Amniotic stem cell (primary cell): ENCODE measurements around the gene ANO3.
"Not testable (repeated sequence)": the region's sequence is repeated elsewhere in the genome, so short reads cannot be mapped to it uniquely, and the experiment has no call there.

Source experiments
- DNase-seq: peaks from one replicate; lab custom pipeline; 2025; lab: John Stamatoyannopoulos, UW

ANO3 gene

DNA sequence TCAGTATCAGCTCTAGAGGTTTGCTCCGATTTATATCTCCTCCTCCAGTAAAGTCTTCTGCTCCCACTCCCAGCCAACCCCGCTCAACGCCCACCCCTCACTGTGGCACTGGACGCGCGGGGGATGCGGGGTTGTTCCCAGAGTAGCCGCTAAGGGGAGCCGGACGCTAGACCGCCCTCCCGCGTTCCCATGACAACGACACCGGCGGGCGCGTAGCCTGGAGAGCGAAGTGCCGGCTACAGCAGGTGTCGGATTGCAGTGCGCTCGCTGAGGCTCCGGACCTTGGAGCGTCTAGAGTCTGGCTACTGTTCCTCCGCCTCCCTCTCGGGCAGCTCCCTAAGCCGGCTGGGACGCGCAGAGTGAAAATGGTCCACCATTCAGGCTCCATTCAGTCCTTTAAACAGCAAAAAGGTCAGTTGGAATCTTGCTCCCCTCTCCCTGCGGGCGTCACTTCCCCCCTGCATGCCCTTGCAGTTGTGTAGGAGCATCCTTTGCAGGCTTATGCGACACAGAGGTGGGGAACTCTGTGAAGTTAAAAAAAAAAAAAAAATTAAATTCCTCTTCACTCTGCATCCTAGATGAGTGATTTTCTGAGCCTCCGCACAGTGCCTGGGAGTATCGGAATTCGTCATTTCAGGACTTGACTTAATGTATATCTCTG lies at the start of gene ANO3:
TSS of gene ANO3 (plus strand) at position 220 of the 661 bp plus-strand sequence. CDS start at position 366, 146 bp downstream.
- DNase-seq, result peak; percentile 77

DNA sequence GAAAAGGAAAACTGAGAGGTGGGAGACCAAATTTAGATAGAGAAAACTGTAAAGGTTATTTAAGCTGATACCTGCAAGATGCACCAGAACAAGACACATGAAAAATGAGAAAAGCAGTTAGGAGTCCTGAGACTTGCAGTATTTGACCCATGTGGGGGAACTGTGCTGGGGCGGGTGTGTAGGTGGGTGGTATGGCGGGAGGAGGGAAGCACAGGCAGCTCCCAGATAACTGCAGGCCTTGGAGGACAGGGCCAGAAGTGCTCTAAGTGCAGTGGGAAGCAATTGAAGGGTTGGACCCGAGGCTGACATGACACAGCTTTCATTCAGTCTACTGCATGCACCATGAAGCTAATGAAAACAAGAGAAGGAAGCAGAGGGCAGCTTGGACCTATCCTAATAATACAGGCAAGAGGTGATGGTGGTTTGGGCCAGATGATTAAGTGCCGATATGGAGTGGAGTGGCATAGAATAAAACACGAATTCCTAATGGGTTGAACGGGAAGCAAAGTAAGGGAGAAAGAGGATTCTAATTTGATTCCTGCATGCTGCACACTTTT lies 48.0 kb upstream of the ANO3 start:
- DNase-seq, result no peak

DNA sequence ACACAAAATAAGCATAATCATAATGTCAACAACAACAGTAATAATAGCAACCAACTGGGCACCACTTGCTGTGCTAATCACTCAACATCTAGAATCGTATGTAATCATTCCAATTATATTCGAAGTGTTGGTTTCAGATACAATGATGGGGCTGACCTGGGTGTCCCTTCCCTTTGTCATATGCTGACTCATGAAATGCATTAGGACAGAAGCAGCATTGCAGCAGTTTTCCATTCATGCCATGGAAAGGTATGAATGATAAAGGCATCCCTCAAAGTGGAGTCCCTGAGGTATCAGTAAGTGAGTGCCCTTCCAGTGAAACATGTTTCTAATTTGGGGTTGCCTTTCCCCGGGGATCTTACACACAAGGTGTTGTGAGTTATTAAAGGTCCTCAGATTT lies 46.3 kb upstream of the ANO3 start:
- DNase-seq, result no peak

DNA sequence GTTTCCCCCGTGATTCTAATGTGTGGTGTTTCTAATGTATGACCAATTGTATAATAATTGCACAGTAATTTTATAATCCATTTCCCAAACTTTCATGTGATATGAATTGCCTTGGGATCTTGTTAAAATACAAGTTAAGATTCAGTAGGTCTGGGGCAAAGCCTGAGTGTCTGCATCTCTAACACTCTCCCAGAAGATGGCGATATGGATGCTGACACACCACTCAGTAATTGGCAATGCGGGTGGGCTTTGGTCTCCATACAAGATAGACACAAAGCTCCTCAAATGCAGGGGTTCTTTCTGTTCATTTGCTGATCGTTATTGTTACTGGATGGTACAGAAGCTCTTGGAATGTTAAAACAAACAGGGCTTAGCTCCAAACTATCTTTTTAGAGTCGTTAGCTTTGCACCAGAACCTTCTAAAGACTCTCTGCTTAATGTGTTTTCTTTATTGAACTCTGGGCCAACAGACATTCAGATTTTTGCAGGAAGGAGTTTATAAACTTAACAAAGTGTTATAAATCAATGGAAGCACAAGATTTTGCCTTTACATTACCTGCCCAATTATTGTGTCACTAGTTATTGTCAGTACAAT lies 45.4 kb upstream of the ANO3 start:
- DNase-seq, result no peak

DNA sequence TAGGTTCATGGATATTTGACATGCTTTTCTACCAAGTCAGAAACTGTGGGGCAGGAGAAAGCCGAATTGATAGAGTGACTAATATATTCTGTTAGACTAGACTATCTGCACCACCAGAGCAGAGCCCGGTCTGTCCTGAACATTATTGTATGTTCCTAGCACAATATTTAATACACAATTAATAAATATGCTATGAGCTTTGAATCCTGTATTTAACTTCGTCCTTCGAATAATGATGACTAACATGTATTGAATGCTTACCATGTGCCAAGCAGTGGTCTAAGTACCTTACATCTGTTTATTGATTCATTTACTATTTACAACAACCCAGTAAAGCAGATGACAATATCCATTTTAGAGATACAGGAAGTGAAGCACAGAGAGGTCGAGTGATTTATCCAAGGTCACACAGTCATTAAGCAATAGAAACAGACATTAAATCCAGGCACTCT lies 44.8 kb upstream of the ANO3 start:
- no peak for DNase-seq

DNA sequence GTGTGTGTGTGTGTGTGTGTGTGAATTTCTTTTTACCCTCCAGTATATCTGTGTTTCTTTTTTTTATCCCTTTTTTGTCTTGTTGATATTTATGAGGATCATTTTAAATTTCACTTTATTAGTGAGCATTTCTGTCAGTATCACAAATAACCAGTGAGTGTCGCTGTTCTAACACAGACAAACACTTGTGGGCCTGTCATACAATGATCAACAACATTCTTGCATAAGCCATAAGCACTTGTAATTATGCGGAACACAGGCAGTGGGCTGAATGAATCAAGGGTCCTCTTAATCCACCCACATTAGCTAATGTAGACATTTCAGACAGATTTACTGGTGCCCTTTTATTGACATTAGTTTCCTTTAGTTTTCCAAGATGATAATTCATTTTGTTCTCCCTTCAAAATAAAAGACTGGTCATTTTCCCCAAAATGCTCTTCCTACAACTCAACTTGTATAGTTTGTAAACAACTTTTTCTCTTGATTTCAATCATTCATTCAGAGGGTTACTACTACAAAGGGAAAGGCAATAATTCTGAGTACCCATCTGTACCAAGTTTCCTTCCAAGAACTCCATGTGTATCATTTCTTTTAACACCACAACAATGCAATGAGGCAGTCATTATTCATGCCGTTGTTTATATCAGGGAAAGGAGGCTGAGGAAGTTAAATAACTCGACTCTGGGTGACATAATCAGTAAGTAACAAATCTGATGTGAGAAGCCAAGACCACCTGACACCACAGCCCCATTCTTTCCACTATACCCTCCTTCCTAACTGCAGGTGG lies 34.5 kb upstream of the ANO3 start:
- DNase-seq, result no peak

DNA sequence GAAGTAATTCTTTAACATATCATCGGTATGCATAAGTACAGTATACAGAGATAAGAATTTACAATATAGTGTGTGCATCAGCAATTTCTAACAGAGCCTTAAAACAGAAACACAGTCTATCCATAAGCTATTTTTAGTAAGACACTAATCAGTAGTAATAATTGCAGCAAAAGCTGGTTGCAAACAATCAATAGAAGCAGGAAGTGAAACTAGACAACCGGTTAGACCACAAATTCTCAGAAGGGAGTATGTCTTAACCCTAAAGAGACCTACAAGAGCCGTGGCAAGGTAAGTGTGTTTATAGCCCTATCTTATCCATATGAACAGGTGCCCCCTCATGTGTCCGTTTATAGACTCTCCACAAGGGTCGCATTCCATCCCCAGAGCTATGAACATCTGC lies 15.6 kb upstream of the ANO3 start:
- not testable (repeated sequence) for DNase-seq

DNA sequence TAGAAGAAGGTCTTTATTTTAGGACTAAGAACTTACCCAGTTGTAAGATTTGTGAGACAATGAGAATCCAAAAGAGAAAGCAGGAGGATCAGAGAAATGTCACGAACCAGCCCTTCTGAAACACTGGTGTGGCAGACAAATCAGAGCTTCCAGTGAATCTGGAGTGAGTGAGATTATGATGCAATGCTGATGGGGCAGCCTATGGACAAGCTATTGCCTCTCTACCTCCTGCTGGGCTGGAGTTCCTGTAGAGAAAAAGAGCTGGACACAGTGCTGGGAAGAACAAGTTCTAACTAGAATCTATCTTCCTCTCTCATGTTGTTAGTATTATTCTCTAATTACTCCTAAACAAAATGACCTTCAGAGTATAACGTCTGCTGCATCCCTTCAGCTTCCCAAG lies 12.0 kb upstream of the ANO3 start:
- no peak for DNase-seq

DNA sequence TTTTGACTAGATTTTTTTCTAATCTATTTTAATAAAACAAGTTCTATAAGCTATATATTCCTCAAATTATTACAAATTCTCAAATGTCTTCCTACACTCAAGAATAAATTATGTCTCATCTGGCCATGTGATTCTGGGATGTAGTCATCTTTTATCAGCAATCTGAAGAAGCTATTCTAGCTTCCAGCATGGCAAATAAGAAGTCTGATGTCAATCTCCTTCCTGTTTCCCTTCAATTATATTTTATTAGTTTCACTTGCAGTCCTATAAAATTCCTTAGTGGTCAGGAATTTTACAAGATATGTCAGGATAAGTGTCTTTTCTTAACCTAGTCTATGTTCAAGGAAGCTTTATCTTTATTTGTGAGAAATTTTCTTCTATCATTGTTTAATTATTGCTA lies 10.4 kb upstream of the ANO3 start:
- DNase-seq, result no peak

DNA sequence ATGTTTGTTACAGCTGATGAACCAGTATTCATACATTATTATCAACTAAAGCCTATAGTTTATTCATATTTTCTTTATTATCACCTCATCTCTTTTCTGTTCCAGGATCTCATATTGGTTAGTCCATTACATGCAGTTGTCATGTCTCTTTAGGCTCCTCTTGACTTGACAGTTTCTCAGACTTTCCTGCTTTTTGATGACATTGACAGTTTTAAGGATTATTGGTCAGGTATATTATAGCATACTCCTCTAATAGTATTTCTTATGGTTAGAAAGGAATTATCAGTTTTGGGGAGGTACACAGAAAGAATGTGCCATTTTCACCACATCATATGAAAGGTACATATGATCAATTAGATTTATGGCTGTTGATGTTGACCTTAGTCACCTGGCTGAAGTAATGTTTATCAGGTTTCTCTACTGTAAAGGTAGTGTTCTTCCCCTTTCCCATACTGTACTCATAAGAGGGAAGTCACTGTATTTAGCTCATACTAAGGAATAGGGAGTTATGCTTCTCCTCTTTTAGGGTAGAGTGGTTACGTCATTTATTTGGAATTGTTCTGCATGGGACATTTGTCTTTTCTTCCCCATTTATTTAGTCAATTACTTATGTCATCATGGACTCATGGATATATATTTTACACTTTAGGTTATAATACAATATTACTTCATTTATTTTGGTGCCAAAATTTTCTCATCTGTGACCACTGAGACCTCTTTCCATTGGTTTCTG lies 9.4 kb upstream of the ANO3 start:
- no peak for DNase-seq

DNA sequence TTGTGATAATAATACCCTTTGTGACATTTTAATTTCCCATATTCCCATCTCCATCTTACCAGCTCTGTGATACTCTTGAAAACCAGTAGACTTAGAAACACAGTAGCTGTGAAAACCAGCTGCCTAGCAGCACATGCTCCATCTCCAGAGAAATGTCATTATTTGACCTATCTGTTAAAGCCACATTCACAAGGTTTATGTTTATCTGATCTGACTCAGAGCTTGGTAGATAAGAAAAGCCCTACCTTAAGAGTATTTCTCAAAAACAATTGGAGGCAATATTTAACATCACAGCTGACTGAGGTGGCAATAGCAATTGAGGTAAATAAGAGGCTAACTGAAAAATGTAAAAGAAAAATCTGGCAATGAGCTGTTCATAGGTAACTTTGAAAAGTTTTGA lies 8.1 kb upstream of the ANO3 start:
- no peak for DNase-seq

DNA sequence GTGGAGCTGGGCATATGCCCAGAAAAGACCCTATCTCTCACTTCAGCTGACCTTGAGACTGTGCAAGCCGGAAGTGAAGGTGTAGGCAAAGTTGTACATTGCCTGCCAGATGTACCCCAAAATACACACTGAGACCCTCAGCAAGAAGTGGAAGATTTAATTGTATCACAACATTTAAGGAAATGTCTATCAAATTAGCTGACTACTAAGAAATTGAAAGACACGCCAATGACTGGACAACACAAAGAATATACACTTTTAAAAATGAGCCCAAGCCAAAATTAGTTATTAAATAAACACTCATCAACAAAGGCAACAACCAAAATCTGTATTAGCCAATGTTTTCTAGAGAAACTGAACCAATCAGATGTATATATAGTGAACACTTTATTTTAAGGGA lies 7.7 kb upstream of the ANO3 start:
- DNase-seq, result no peak

DNA sequence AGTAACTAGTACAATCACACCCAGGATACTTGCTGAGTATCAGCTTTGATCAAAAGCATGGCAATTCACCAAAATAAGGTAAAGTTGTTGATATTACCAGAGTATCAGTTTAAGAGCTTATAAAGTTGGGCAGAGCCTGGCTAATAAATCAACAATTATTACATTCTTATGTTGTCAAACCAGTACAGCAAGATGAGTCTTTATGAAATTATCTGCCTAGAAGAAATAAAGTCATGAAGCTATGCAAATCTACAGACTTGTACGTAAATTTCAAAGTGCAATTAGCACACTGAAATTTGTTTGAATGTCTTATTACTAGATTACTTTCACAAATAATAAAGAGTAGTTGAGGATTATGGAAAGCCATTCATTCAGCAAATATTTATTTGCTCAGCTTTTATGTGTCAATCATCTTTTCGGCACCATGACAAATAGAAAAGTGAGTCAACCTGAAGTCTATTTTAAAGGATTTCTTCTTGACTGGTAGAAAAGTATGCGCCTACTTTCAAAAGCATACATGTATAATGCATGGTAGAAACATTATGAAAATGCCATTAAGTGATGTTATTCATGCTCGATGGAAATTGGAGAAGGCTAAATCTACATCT lies 5.0 kb upstream of the ANO3 start:
- DNase-seq, result no peak

DNA sequence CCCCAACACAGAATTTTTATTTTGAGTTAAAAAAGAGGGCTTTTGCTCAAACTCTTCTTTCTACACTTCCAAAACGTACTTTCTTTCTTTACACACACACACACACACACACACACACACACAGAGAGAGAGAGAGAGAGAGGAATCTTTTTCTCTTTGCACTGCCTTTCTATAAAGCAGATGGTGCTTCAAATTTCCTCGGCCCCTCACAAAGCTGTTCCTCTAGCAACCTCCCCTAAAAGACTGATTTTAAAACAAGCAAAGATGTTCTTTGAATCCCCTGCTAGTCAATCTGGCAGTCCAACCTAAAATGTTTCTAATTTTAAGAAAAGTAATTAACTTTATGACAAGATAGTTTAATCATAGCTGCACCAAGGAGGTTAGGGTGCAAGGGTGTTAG lies 2.7 kb upstream of the ANO3 start:
- DNase-seq, result no peak

DNA sequence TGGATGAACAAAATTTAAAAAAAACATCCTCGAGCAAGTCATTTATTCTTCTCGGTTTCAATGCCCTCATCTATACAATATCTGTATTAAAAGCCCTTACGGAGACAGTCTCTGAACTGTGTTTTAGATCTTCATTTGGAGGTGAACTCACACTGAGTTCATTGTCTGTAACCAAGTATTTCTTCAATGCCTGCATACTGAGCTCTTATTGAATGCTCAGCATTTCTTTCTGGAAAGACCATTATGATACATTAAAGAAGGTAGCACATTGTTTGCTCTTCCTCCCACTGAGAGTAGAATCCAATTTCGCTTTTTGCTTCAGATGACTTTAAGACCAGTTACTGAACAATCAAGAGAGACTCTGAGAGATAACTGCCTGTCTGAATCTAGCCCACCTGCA lies 1.7 kb upstream of the ANO3 start:
- DNase-seq, result no peak

DNA sequence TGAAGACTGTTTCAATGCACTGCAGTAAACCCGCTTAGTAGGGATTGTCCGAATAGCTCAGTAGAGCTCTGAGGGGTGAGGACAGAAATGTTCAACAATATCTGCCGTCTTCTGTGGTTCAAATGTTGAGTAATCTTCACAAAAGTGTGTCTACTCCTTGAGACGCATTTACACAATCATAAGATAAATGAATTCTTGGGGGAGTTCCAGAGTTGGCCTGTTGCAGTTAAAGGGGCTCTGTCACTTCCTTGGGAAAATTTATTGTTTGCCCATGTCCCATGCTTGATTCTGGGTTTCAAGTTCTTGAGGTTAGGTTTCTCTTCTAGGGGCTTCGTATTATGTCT lies 614 bp downstream of the ANO3 start:
- no peak for DNase-seq

DNA sequence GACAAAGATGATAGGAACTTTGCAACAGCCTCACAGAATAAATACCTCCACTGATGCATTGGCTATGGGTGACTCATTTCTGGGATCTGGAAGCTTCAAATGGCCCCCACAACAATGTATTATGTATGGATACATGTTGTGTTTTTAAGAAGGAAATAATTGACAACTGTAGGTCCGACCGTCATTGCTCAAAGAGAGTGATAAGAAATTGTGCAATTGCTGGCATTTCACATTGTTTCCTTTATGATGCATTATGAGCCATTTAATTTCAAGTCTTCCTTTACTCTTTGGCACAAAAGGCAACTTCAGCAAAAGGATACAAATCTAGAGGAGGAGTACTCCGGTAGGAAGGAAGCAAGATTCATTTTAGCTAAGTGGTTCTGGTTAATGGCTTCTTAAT lies 2.0 kb downstream of the ANO3 start:
- DNase-seq, result no peak

DNA sequence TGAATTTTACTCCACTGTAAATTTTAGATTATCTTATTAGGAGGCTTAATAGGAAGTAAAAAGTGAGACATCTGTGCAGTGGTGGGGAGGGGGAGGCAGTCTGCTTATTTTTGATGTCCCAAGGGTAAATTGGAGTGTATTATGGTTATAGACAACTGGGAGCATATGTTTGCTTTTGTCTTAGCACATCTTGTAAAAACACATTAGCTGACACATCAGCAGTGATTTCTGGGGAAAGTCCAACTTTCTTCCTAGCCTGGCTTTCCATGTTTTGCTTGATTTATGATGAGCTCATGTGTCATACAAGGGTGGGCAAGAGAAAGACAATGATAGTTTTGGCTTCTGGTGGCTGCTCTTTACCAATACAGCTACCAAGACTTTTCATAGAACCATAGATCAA lies 4.0 kb downstream of the ANO3 start:
- no peak for DNase-seq

DNA sequence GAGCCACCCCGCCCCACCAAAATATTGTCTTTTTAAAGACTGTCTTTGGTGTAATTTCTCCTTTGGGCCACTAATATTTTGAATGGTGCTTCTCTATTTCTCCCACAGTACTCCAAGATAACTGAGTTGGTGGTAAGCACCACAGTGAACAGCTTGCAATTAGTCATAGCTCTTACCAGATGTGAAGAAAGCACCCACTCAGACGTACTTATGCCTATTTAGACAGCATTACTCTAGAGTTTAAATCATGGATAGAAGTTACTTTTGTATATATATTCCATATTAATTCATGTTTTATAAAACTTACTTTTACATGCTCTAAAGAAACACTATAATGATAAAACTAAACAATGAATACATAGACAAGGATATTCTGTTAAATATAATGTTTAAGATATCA lies 12.7 kb downstream of the ANO3 start:
- no peak for DNase-seq

DNA sequence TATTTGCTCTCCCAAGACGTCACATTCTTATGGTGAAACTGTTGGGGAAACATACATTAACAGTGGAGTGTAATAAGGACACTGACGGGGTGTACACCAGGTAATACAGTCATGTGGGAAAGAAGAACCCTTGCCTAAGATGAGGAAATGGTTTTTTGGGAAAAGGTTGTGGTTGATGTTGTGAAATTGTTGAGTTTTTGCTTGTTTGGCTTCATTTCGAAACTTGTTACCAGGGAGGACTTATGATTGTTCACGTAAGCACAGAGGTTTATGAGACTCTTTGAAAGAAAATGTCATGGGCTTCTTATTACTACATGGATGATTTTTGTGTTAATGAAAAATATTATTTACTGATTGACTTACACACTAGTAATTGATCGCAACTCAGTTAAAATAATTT lies 16.8 kb downstream of the ANO3 start:
- DNase-seq, result no peak

DNA sequence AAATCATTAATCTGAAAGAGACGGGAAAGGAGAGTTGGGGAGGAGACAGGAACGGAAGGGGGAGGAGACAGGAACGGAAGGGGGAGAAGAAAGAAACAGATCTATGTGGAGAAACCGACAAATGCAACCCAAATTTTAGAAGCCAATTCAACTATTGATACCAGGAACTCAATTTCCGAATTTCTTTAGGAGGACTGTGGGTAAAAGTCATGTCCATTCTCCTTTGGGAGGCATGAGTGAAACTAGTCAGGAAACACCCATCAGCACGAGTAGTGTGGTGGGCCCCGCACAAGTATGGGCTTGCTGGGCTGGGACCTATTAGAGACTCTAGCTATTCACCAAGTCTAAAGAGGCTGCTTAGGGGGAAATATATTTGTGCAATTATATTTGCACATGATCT lies 18.1 kb downstream of the ANO3 start:
- DNase-seq, result no peak

DNA sequence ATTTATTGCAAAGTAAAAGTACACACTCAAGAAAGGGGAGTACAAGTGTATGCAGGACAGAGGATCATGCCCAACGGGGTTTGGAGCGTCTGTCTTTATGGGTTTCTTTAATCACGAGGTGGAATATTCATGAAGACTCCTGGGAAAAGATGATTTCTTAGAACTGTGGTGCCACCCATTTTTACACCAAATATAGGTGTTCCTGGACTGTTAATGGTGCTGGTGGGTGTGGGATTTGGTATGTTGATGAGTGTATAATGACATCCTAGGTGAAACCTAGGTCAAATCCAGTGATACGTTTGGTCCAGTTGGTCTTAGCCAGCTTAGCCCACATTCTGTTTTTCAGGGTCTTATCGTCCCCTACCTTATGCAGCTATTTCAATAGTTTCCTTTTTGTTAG lies 21.1 kb downstream of the ANO3 start:
- DNase-seq, result no peak
